ENCODE results near the gene KCNAB1. TPM values are rescaled to one million over a fixed set of nuclear protein-coding genes. Genes with fewer than 3 reads are reported as not detected.

KCNAB1 gene
- total RNA-seq, 1 experiment from 2014 or later: not detected

GRCh38 chr3:156250550-156250949 lies 130.2 kb downstream of the KCNAB1 start:
- H3K27me3 ChIP-seq (replicated peaks; ENCODE audit: insufficient read depth, low read depth, low read length, poor library complexity): no peaks in the 10 kb centered on the region
- BruUV-seq (replicated peaks): no TSS peak
- CTCF ChIA-PET: no interaction called here
- no peak for DNase-seq (ENCODE audit: low spot score)
- POLR2A ChIA-PET (ENCODE audit: low non-redundant PET): no interaction called here
- no peaks in the 10 kb centered on the region for H3K9me3 ChIP-seq (ENCODE audit: low read depth, low read length, poor library complexity, severe bottlenecking)
- no peak overlapping the region for H3K4me3 ChIP-seq (ENCODE audit: low read depth, low read length, poor library complexity, severe bottlenecking)
- H3K4me1 ChIP-seq (ENCODE audit: insufficient read depth, low read length, poor library complexity, severe bottlenecking): no peaks in the 10 kb centered on the region
- no peaks in the 10 kb centered on the region for H3K36me3 ChIP-seq (ENCODE audit: insufficient read depth, low read length, poor library complexity, severe bottlenecking)
- intact Hi-C loops (cut with micrococcal nuclease; ENCODE audit: unreplicated experiment): no loop called here
- no peak overlapping the region for H3K27ac ChIP-seq (ENCODE audit: low read depth, low read length, poor library complexity, severe bottlenecking)
- TF ChIP-seq EZH2 (IDR thresholded peaks at IDR 0.05; ENCODE audit: borderline replicate concordance, low read depth, low read length, poor library complexity, severe bottlenecking) (no peak), CTCF (conservative IDR thresholded peaks at IDR 0.05; ENCODE audit: low read depth, low read length) (no peak)

DNA sequence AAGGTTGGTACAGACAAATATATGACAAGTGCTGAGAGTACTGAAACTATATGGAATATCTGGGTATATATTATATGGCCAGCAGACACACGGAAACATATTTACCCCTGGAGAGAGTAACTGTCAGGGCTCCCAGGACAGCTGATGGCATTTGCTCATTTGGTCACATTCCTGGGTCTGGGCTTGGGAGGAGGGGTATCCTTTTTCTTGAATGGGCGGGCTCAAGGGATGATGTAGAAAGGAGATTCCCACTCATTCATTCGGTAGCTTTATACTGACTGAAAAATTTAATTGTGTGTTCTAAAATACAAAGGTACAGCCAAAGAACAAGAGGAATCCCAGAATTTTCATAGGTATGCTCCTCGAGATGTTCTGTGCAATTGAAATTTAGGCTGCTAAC lies 131.0 kb downstream of the KCNAB1 start:
- no peak for TF ChIP-seq EZH2 (IDR thresholded peaks at IDR 0.05; ENCODE audit: borderline replicate concordance, low read depth, low read length, poor library complexity, severe bottlenecking)
- TF ChIP-seq CTCF (conservative IDR thresholded peaks at IDR 0.05; ENCODE audit: low read depth, low read length): no peak
- Histone ChIP-seq H3K9me3 (ENCODE audit: low read depth, low read length, poor library complexity, severe bottlenecking) (no peaks in the 10 kb centered on the region), H3K36me3 (ENCODE audit: insufficient read depth, low read length, poor library complexity, severe bottlenecking) (no peaks in the 10 kb centered on the region), H3K4me1 (ENCODE audit: insufficient read depth, low read length, poor library complexity, severe bottlenecking) (no peaks in the 10 kb centered on the region), H3K27ac (ENCODE audit: low read depth, low read length, poor library complexity, severe bottlenecking) (no peak overlapping the region), H3K27me3 (replicated peaks; ENCODE audit: insufficient read depth, low read depth, low read length, poor library complexity) (no peaks in the 10 kb centered on the region), H3K4me3 (ENCODE audit: low read depth, low read length, poor library complexity, severe bottlenecking) (no peak overlapping the region)
- no peak for DNase-seq (ENCODE audit: low spot score)
- intact Hi-C loops (cut with micrococcal nuclease; ENCODE audit: unreplicated experiment): no loop called here
- ChIA-PET POLR2A (ENCODE audit: low non-redundant PET) (no interaction called here), CTCF (no interaction called here)
- no TSS peak for BruUV-seq (replicated peaks)

GRCh38 chr3:156252656-156253055 lies 132.3 kb downstream of the KCNAB1 start:
- intact Hi-C loops (cut with micrococcal nuclease; ENCODE audit: unreplicated experiment): no loop called here
- Histone ChIP-seq H3K27ac (ENCODE audit: low read depth, low read length, poor library complexity, severe bottlenecking) (no peak overlapping the region), H3K4me1 (ENCODE audit: insufficient read depth, low read length, poor library complexity, severe bottlenecking) (no peaks in the 10 kb centered on the region), H3K27me3 (replicated peaks; ENCODE audit: insufficient read depth, low read depth, low read length, poor library complexity) (no peaks in the 10 kb centered on the region), H3K9me3 (ENCODE audit: low read depth, low read length, poor library complexity, severe bottlenecking) (no peaks in the 10 kb centered on the region), H3K4me3 (ENCODE audit: low read depth, low read length, poor library complexity, severe bottlenecking) (no peak overlapping the region), H3K36me3 (ENCODE audit: insufficient read depth, low read length, poor library complexity, severe bottlenecking) (no peaks in the 10 kb centered on the region)
- no peak for DNase-seq (ENCODE audit: low spot score)
- CTCF ChIA-PET: no interaction called here
- BruUV-seq (replicated peaks): no TSS peak
- TF ChIP-seq EZH2 (IDR thresholded peaks at IDR 0.05; ENCODE audit: borderline replicate concordance, low read depth, low read length, poor library complexity, severe bottlenecking) (no peak), CTCF (conservative IDR thresholded peaks at IDR 0.05; ENCODE audit: low read depth, low read length) (no peak)
- POLR2A ChIA-PET (ENCODE audit: low non-redundant PET): no interaction called here
